Astrocyte (in vitro differentiated cells and primary cell): ENCODE results near the gene RNASEL. TPM values are rescaled to one million over a fixed set of nuclear protein-coding genes. Genes with fewer than 3 reads are reported as not detected.

ENCODE experiments used
- DNase-seq: peaks from one replicate; pipeline ENCODE4 v3.0.0-alpha.2; 2010; ENCODE audit warnings: low read depth
- FAIRE-seq: peaks from 2 replicates; lab custom pipeline; 2011; peaks lifted over from hg19 to GRCh38; lab: Jason Lieb, UNC
- H2AFZ ChIP-seq: 2 replicates; pipeline ENCODE4 v1.6.0; 2012; ENCODE audit warnings: low read depth, low read length, inconsistent platforms
- H3K27ac ChIP-seq: 2 replicates; pipeline ENCODE4 v1.5.1; 2011; ENCODE audit warnings: low read depth, low read length, inconsistent platforms
- H3K27me3 ChIP-seq: 2 replicates; pipeline ENCODE4 v1.6.0; 2011; ENCODE audit warnings: low read length, inconsistent platforms; ENCODE audit not compliant: insufficient read depth
- H3K36me3 ChIP-seq: 2 replicates; pipeline ENCODE4 v1.5.1; 2011; ENCODE audit warnings: low read length, inconsistent platforms; ENCODE audit not compliant: insufficient read depth
- H3K4me1 ChIP-seq: 2 replicates; pipeline ENCODE4 v1.5.1; 2011; ENCODE audit warnings: low read length, inconsistent platforms; ENCODE audit not compliant: insufficient read depth
- H3K4me2 ChIP-seq: 2 replicates; pipeline ENCODE4 v1.6.0; 2012; ENCODE audit warnings: low read length, inconsistent platforms
- H3K4me3 ChIP-seq: 2 replicates; pipeline ENCODE4 v1.5.1; 2011; ENCODE audit warnings: low read depth, mild to moderate bottlenecking, low read length, inconsistent platforms; ENCODE audit not compliant: insufficient read depth
- H3K79me2 ChIP-seq: 2 replicates; pipeline ENCODE4 v1.6.0; 2012; ENCODE audit warnings: mild to moderate bottlenecking, low read length, inconsistent platforms; ENCODE audit not compliant: insufficient read depth
- H3K9ac ChIP-seq: 2 replicates; pipeline ENCODE4 v1.6.0; 2012; ENCODE audit warnings: mild to moderate bottlenecking, low read length, inconsistent platforms
- H3K9me3 ChIP-seq: 2 replicates; pipeline ENCODE4 v1.5.1; 2012; ENCODE audit warnings: low read depth, mild to moderate bottlenecking, low read length, inconsistent platforms; ENCODE audit not compliant: insufficient read depth
- H4K20me1 ChIP-seq: 2 replicates; pipeline ENCODE4 v1.6.0; 2012; ENCODE audit warnings: low read length, inconsistent platforms; ENCODE audit not compliant: insufficient read depth
- H3K27ac Mint-ChIP-seq: one replicate; pipeline ENCODE4 v1.8.0; 2021; ENCODE audit warnings: mild to moderate bottlenecking, mixed read lengths; ENCODE audit not compliant: unreplicated experiment
- H3K27me3 Mint-ChIP-seq: one replicate; pipeline ENCODE4 v1.8.0; 2021; ENCODE audit warnings: low read depth, mixed read lengths; ENCODE audit not compliant: unreplicated experiment
- H3K36me3 Mint-ChIP-seq: one replicate; pipeline ENCODE4 v1.8.0; 2021; ENCODE audit warnings: low read depth, mixed read lengths; ENCODE audit not compliant: unreplicated experiment
- H3K4me1 Mint-ChIP-seq: one replicate; pipeline ENCODE4 v1.8.0; 2021; ENCODE audit warnings: low read depth, mixed read lengths; ENCODE audit not compliant: unreplicated experiment
- H3K4me3 Mint-ChIP-seq: one replicate; pipeline ENCODE4 v1.8.0; 2021; ENCODE audit warnings: mild to moderate bottlenecking, moderate library complexity, mixed read lengths; ENCODE audit not compliant: unreplicated experiment
- H3K9me3 Mint-ChIP-seq: one replicate; pipeline ENCODE4 v1.8.0; 2021; ENCODE audit warnings: mild to moderate bottlenecking, mixed read lengths; ENCODE audit not compliant: unreplicated experiment
- CTCF ChIP-seq: IDR thresholded peaks from 2 replicates; pipeline ENCODE4 v1.5.1; 2011; ENCODE audit warnings: low read depth, mild to moderate bottlenecking, inconsistent platforms, low read length, moderate library complexity; ENCODE audit not compliant: insufficient read depth
- EZH2 ChIP-seq: IDR thresholded peaks from 2 replicates; pipeline ENCODE4 v1.6.1; 2012; ENCODE audit warnings: mild to moderate bottlenecking, low read length, inconsistent platforms; ENCODE audit not compliant: insufficient read depth
- total RNA-seq: library from RNA; stranded (reverse); gene quantifications from 2 replicates; pipeline ENCODE4 v1.2.1, GENCODE V29; 2021

Gene RNASEL
- total RNA-seq, 1 donor from 2014 or later, result 1.8 TPM

GRCh38 chr1:182624577-182624976, 35.5 kb upstream of the RNASEL start:
- Mint-ChIP-seq H3K4me3 (no peak overlapping the region), H3K36me3 (no peaks in the 10 kb centered on the region), H3K4me1 (peaks cover 32% of the 10 kb centered on the region), H3K27me3 (peaks cover 2% of the 10 kb centered on the region), H3K9me3 (peaks cover 2% of the 10 kb centered on the region), H3K27ac (no peak overlapping the region)
- no peaks in the 10 kb centered on the region for H3K79me2 ChIP-seq
- no peaks in the 10 kb centered on the region for H3K36me3 ChIP-seq
- H4K20me1 ChIP-seq, result no peaks in the 10 kb centered on the region
- no peak overlapping the region for H3K9ac ChIP-seq
- H3K4me3 ChIP-seq, result no peak overlapping the region
- FAIRE-seq (no peak), DNase-seq (no peak)
- no peaks in the 10 kb centered on the region for H3K27me3 ChIP-seq
- H3K4me1 ChIP-seq, result no peaks in the 10 kb centered on the region
- H2AFZ ChIP-seq, result no peak overlapping the region
- H3K27ac ChIP-seq, result no peak overlapping the region
- TF ChIP-seq CTCF, result no peak
- TF ChIP-seq EZH2, result no peak
- no peak overlapping the region for H3K4me2 ChIP-seq
- H3K9me3 ChIP-seq, result no peaks in the 10 kb centered on the region

GRCh38 chr1:182622901-182623528, 34.0 kb upstream of the RNASEL start:
- H3K27me3 Mint-ChIP-seq, result peaks cover 2% of the 10 kb centered on the region
- TF ChIP-seq CTCF, result no peak
- TF ChIP-seq EZH2, result no peak
- peaks cover under 1% of the 10 kb centered on the region for H3K4me1 ChIP-seq
- H3K27ac ChIP-seq, result no peak overlapping the region
- H3K9me3 ChIP-seq, result no peaks in the 10 kb centered on the region
- H3K4me3 ChIP-seq, result no peak overlapping the region
- H2AFZ ChIP-seq, result no peak overlapping the region
- no peaks in the 10 kb centered on the region for H3K36me3 ChIP-seq
- no peaks in the 10 kb centered on the region for H3K79me2 ChIP-seq
- no peaks in the 10 kb centered on the region for H3K27me3 ChIP-seq
- no peak overlapping the region for H3K4me3 Mint-ChIP-seq
- H4K20me1 ChIP-seq, result no peaks in the 10 kb centered on the region
- H3K4me2 ChIP-seq, result no peak overlapping the region
- H3K36me3 Mint-ChIP-seq, result no peaks in the 10 kb centered on the region
- DNase-seq, result no peak
- no peak for FAIRE-seq
- peak overlapping the region; percentile 60 for H3K27ac Mint-ChIP-seq
- H3K4me1 Mint-ChIP-seq, result peaks cover 32% of the 10 kb centered on the region
- H3K9me3 Mint-ChIP-seq, result peaks cover 2% of the 10 kb centered on the region
- H3K9ac ChIP-seq, result no peak overlapping the region

GRCh38 chr1:182621906-182622305, 32.9 kb upstream of the RNASEL start:
- DNase-seq (no peak), FAIRE-seq (no peak)
- Histone ChIP-seq H3K9me3 (no peaks in the 10 kb centered on the region), H3K4me3 (no peak overlapping the region), H3K36me3 (no peaks in the 10 kb centered on the region), H3K79me2 (no peaks in the 10 kb centered on the region), H3K4me2 (no peak overlapping the region), H3K4me1 (peaks cover 8% of the 10 kb centered on the region), H4K20me1 (no peaks in the 10 kb centered on the region), H3K27ac (no peak overlapping the region), H3K9ac (no peak overlapping the region), H3K27me3 (no peaks in the 10 kb centered on the region), H2AFZ (no peak overlapping the region)
- Mint-ChIP-seq H3K4me3 (no peak overlapping the region), H3K9me3 (peaks cover 2% of the 10 kb centered on the region), H3K4me1 (peaks cover 41% of the 10 kb centered on the region), H3K27me3 (peaks cover 2% of the 10 kb centered on the region), H3K36me3 (no peaks in the 10 kb centered on the region), H3K27ac (no peak overlapping the region)
- no peak for TF ChIP-seq EZH2
- no peak for TF ChIP-seq CTCF
